Nephron (organoid): ENCODE data around the gene TLCD3B.

ENCODE experiments used
- H3K27ac Mint-ChIP-seq, 3 experiments: 2 replicates each; pipeline ENCODE4 v1.8.0; 2020; ENCODE audit warnings: mixed read lengths in 3 of 3, mild to moderate bottlenecking in 2 of 3, moderate library complexity in 1 of 3
- H3K27me3 Mint-ChIP-seq: 2 replicates; pipeline ENCODE4 v1.8.0; 2021; ENCODE audit warnings: low read depth, mild to moderate bottlenecking, moderate library complexity, mixed read lengths
- H3K36me3 Mint-ChIP-seq: 2 replicates; pipeline ENCODE4 v1.8.0; 2020; ENCODE audit warnings: low read depth, mixed read lengths
- H3K4me1 Mint-ChIP-seq: 2 replicates; pipeline ENCODE4 v1.8.0; 2020; ENCODE audit warnings: mixed read lengths
- H3K4me3 Mint-ChIP-seq, 3 experiments: 2 replicates each; pipeline ENCODE4 v1.8.0; 2020; ENCODE audit warnings: mild to moderate bottlenecking in 3 of 3, mixed read lengths in 3 of 3, moderate library complexity in 2 of 3
- H3K9me3 Mint-ChIP-seq: 2 replicates; pipeline ENCODE4 v1.8.0; 2020; ENCODE audit warnings: mixed read lengths
- CTCF ChIP-seq, 3 experiments: fragments of 200-600 bp; sonication (generic); IDR thresholded peaks; one replicate each; pipeline ENCODE4 v1.5.0; 2021; ENCODE audit warnings: antibody characterized with exemption in 3 of 3; ENCODE audit not compliant: unreplicated experiment in 3 of 3

Gene TLCD3B

GRCh38 chr16:29977063-29977825 lies 53.8 kb downstream of the TLCD3B start:
- H3K4me1 Mint-ChIP-seq = peaks cover 27% of the 10 kb centered on the region
- TF ChIP-seq CTCF (IDR thresholded peaks at IDR 0.05; ENCODE audit: unreplicated experiment in 3 of 3) = no peak
- H3K27ac Mint-ChIP-seq = peak overlapping the region; percentile 39 to 75 (median 63)
- peaks cover 44% of the 10 kb centered on the region for H3K36me3 Mint-ChIP-seq
- peaks cover 5% of the 10 kb centered on the region for H3K9me3 Mint-ChIP-seq
- H3K4me3 Mint-ChIP-seq = peak overlapping the region; percentile 95 to 100 (median 96)
- no peaks in the 10 kb centered on the region for H3K27me3 Mint-ChIP-seq

- Mint-ChIP-seq H3K27ac (peak overlapping the region; percentile 25 to 75 (median 63)), H3K4me3 (peak overlapping the region; percentile 95 to 100 (median 96)), H3K9me3 (peaks cover 5% of the 10 kb centered on the region), H3K27me3 (no peaks in the 10 kb centered on the region), H3K4me1 (peaks cover 27% of the 10 kb centered on the region), H3K36me3 (peaks cover 49% of the 10 kb centered on the region)
- TF ChIP-seq CTCF (IDR thresholded peaks at IDR 0.05; ENCODE audit: unreplicated experiment in 3 of 3) = no peak
Measured at GRCh38 chr16:29975811-29976511, 55.1 kb downstream of the TLCD3B start.

GRCh38 chr16:29975134-29975538 lies 55.9 kb downstream of the TLCD3B start:
- H3K27ac Mint-ChIP-seq = peak overlapping the region; percentile 51 to 79 (median 73)
- peaks cover 5% of the 10 kb centered on the region for H3K9me3 Mint-ChIP-seq
- H3K4me3 Mint-ChIP-seq = peak overlapping the region; percentile 95 to 100 (median 96)
- no peaks in the 10 kb centered on the region for H3K27me3 Mint-ChIP-seq
- no peak for TF ChIP-seq CTCF (IDR thresholded peaks at IDR 0.05; ENCODE audit: unreplicated experiment in 3 of 3)
- H3K4me1 Mint-ChIP-seq = peaks cover 27% of the 10 kb centered on the region
- peaks cover 48% of the 10 kb centered on the region for H3K36me3 Mint-ChIP-seq
